Measurements from ENCODE around the gene SLC35A2.
"Not testable (repeated sequence)": the region's sequence is repeated elsewhere in the genome, so short reads cannot be mapped to it uniquely, and the experiment has no call there.

GRCh38 chrX:48876944-48877343, 34.5 kb downstream of the SLC35A2 start:
- not testable (repeated sequence) for TF ChIP-seq POLR2A (IDR thresholded peaks at IDR 0.05; ENCODE audit: borderline replicate concordance, extremely low read depth, insufficient read depth, insufficient read length); CTCF (IDR thresholded peaks at IDR 0.05 in 2 of 3, conservative IDR thresholded peaks at IDR 0.05 in 1 of 3; ENCODE audit: borderline replicate concordance in 1 of 3, insufficient read depth in 1 of 3, low read depth in 2 of 3, low read length in 2 of 3); TCF7L2 (IDR thresholded peaks at IDR 0.05; ENCODE audit: borderline replicate concordance, extremely low read depth, insufficient read depth, insufficient read length)
